ENCODE measurements around the gene DDC.

- TF ChIP-seq POLR2A (IDR thresholded peaks at IDR 0.05; ENCODE audit: low read length) (no peak), GATA1 (IDR thresholded peaks at IDR 0.05; ENCODE audit: low read depth, low read length) (no peak)
These were observed 48.3 kb upstream of the DDC start for GRCh38 chr7:50613473-50613872.
